ENCODE measurements around the gene OGDH. TPM values are rescaled to one million over a fixed set of nuclear protein-coding genes. Genes with fewer than 3 reads are reported as not detected.

Gene OGDH
- polyA plus RNA-seq, 3 donors: 41.0 to 74.1 (median 49.9) TPM

GRCh38 chr7:44563171-44563679 is 43.2 kb upstream of the OGDH start:
- no peaks in the 10 kb centered on the region for H3K9me3 ChIP-seq (replicated peaks in 1 of 2; ENCODE audit: control insufficient read depth in 1 of 2, insufficient read depth in 1 of 2, low read length in 2 of 2)
- 97% methylated on average over 3 of the region's 3 CpGs for WGBS (ENCODE audit: insufficient coverage)
- H3K79me2 ChIP-seq (ENCODE audit: insufficient read depth, low read length): no peaks in the 10 kb centered on the region
- H2AFZ ChIP-seq (ENCODE audit: insufficient read depth, low read depth, low read length, poor library complexity, severe bottlenecking): no peak overlapping the region
- no peak overlapping the region for H3K4me2 ChIP-seq (replicated peaks; ENCODE audit: extremely low read depth, low read length, poor library complexity, severe bottlenecking)
- Mint-ChIP-seq H3K27me3 (ENCODE audit: low read depth in 3 of 3) (peaks cover 1 to 5% (median 4%) of the 10 kb centered on the region in 3 donors), H3K27ac (peak overlapping the region in 1 of 7 donors; percentile 32), H3K9me3 (peaks cover 0 to under 1% (median 0%) of the 10 kb centered on the region in 7 donors), H3K36me3 (peaks cover 37 to 47% of the 10 kb centered on the region in 2 donors), H3K4me1 (peaks cover 11% of the 10 kb centered on the region), H3K4me3 (no peak overlapping the region)
- no peaks in the 10 kb centered on the region for H3K4me1 ChIP-seq (ENCODE audit: control insufficient read depth in 1 of 2, insufficient read depth in 2 of 2, low read length in 2 of 2)
- peaks cover 35 to 48% of the 10 kb centered on the region in 2 donors for H3K36me3 ChIP-seq (replicated peaks in 1 of 2; ENCODE audit: control insufficient read depth in 1 of 2, insufficient read depth in 2 of 2, low read length in 2 of 2)
- no peak for DNase-seq
- no peak overlapping the region for H3K9ac ChIP-seq (ENCODE audit: insufficient read depth, low read length, poor library complexity, severe bottlenecking)
- intact Hi-C loops (cut with micrococcal nuclease): no loop called here
- H3K27me3 ChIP-seq (ENCODE audit: control insufficient read depth in 2 of 2, insufficient read depth in 2 of 2, low read length in 2 of 2): no peaks in the 10 kb centered on the region
- no peak overlapping the region for H3K4me3 ChIP-seq (replicated peaks in 1 of 3; ENCODE audit: low read depth in 2 of 3, low read length in 3 of 3)
- no peak overlapping the region for H3K27ac ChIP-seq (ENCODE audit: low read depth in 1 of 2, low read length in 2 of 2)
- TF ChIP-seq, protein P1, sequence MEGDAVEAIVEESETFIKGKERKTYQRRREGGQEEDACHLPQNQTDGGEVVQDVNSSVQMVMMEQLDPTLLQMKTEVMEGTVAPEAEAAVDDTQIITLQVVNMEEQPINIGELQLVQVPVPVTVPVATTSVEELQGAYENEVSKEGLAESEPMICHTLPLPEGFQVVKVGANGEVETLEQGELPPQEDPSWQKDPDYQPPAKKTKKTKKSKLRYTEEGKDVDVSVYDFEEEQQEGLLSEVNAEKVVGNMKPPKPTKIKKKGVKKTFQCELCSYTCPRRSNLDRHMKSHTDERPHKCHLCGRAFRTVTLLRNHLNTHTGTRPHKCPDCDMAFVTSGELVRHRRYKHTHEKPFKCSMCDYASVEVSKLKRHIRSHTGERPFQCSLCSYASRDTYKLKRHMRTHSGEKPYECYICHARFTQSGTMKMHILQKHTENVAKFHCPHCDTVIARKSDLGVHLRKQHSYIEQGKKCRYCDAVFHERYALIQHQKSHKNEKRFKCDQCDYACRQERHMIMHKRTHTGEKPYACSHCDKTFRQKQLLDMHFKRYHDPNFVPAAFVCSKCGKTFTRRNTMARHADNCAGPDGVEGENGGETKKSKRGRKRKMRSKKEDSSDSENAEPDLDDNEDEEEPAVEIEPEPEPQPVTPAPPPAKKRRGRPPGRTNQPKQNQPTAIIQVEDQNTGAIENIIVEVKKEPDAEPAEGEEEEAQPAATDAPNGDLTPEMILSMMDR (IDR thresholded peaks at IDR 0.05): no peak
- peaks cover 16% of the 10 kb centered on the region for H4K20me1 ChIP-seq (ENCODE audit: insufficient read depth, low read length)

DNA sequence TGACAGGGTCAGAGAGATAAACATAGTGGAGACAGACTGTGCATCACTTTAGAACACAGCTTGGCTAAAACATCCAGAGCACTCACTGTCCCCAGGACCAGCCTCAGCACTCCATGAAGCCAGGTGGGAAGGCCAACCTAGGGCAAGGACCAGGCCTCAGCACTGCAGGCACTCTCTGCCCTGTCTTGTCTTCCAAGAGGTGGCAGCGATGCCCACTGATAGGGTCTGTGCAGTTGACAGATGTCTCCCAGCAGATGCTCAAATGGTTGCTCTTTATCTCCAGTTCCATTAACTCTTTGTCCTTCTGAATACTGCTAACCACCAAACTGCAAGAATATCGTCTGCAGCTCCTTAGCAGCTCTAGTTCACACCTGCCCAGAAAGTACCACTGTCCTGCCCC is 41.8 kb upstream of the OGDH start:
- TF ChIP-seq, protein P1 (IDR thresholded peaks at IDR 0.05): no peak
- H3K4me1 Mint-ChIP-seq: peaks cover 11% of the 10 kb centered on the region
- H3K79me2 ChIP-seq (ENCODE audit: insufficient read depth, low read length): no peaks in the 10 kb centered on the region
- H3K4me1 ChIP-seq (ENCODE audit: control insufficient read depth in 1 of 2, insufficient read depth in 2 of 2, low read length in 2 of 2): no peaks in the 10 kb centered on the region
- H3K9me3 ChIP-seq (replicated peaks in 1 of 2; ENCODE audit: control insufficient read depth in 1 of 2, insufficient read depth in 1 of 2, low read length in 2 of 2): no peaks in the 10 kb centered on the region
- peaks cover 0 to 3% (median 0%) of the 10 kb centered on the region in 7 donors for H3K9me3 Mint-ChIP-seq
- H2AFZ ChIP-seq (ENCODE audit: insufficient read depth, low read depth, low read length, poor library complexity, severe bottlenecking): no peak overlapping the region
- H3K4me3 Mint-ChIP-seq: no peak overlapping the region
- H3K27me3 Mint-ChIP-seq (ENCODE audit: low read depth in 3 of 3): peaks cover 1 to 5% (median 2%) of the 10 kb centered on the region in 3 donors
- peak overlapping the region in 2 of 7 donors; percentile 16 to 54 for H3K27ac Mint-ChIP-seq
- no peak overlapping the region for H3K9ac ChIP-seq (ENCODE audit: insufficient read depth, low read length, poor library complexity, severe bottlenecking)
- WGBS (ENCODE audit: insufficient coverage): 100% methylated on average over 1 of the region's 2 CpGs
- H3K27ac ChIP-seq (ENCODE audit: low read depth in 1 of 2, low read length in 2 of 2): no peak overlapping the region
- H4K20me1 ChIP-seq (ENCODE audit: insufficient read depth, low read length): peaks cover 16% of the 10 kb centered on the region
- no peak for DNase-seq
- no peak overlapping the region for H3K4me2 ChIP-seq (replicated peaks; ENCODE audit: extremely low read depth, low read length, poor library complexity, severe bottlenecking)
- no peaks in the 10 kb centered on the region for H3K27me3 ChIP-seq (ENCODE audit: control insufficient read depth in 2 of 2, insufficient read depth in 2 of 2, low read length in 2 of 2)
- no peak overlapping the region for H3K4me3 ChIP-seq (replicated peaks in 1 of 3; ENCODE audit: low read depth in 2 of 3, low read length in 3 of 3)
- H3K36me3 Mint-ChIP-seq: peaks cover 50 to 61% of the 10 kb centered on the region in 2 donors
- peaks cover 49 to 62% of the 10 kb centered on the region in 2 donors for H3K36me3 ChIP-seq (replicated peaks in 1 of 2; ENCODE audit: control insufficient read depth in 1 of 2, insufficient read depth in 2 of 2, low read length in 2 of 2)
- intact Hi-C loops (cut with micrococcal nuclease): no loop called here

Data from CD14-positive monocyte (primary cell).